Measurements from ENCODE around the gene ADAMTS2. TPM values are rescaled to one million over a fixed set of nuclear protein-coding genes. Genes with fewer than 3 reads are reported as not detected.

The ADAMTS2 gene
- total and polyA plus RNA-seq, 2 donors (not counting 3 experiments of a cell fraction or from before 2014, with no cell fraction given), result not detected

- Histone ChIP-seq H3K27me3 (ENCODE audit: control insufficient read depth in 2 of 2, insufficient read depth in 2 of 2, low read length in 2 of 2) (no peaks in the 10 kb centered on the region), H3K9me1 (replicated peaks; ENCODE audit: control insufficient read depth, extremely low read depth, insufficient read depth, low read length) (no peaks in the 10 kb centered on the region), H3K9ac (replicated peaks; ENCODE audit: extremely low read depth, insufficient read depth, low read length) (no peak overlapping the region), H4K20me1 (replicated peaks; ENCODE audit: control insufficient read depth, extremely low read depth, insufficient read depth, low read length) (no peaks in the 10 kb centered on the region), H3K79me2 (ENCODE audit: control insufficient read depth, insufficient read depth, low read length) (no peaks in the 10 kb centered on the region), H3K4me2 (ENCODE audit: insufficient read depth, low read length) (no peak overlapping the region), H3K4me1 (ENCODE audit: control insufficient read depth, extremely low read depth, insufficient read depth, low read length) (no peaks in the 10 kb centered on the region), H3K27ac (ENCODE audit: insufficient read depth, low read depth, low read length) (no peak overlapping the region), H3K4me3 (replicated peaks in 1 of 3; ENCODE audit: insufficient read depth in 1 of 3, low read depth in 1 of 3, low read length in 3 of 3) (no peak overlapping the region), H2AFZ (ENCODE audit: low read depth, low read length) (no peak overlapping the region), H3K36me3 (ENCODE audit: control insufficient read depth in 2 of 2, extremely low read depth in 1 of 2, insufficient read depth in 2 of 2, low read length in 2 of 2) (no peaks in the 10 kb centered on the region), H3K9me3 (replicated peaks; ENCODE audit: control insufficient read depth, insufficient read depth, low read length) (peaks cover 5% of the 10 kb centered on the region)
- BruUV-seq (replicated peaks), result no TSS peak
- ChIA-PET POLR2A (no interaction called here), CTCF (no interaction called here)
- TF ChIP-seq POLR2A (IDR thresholded peaks at IDR 0.05; ENCODE audit: low read depth, low read length) (no peak), MAX (IDR thresholded peaks at IDR 0.05; ENCODE audit: insufficient read depth, insufficient read length) (no peak), EZH2 (IDR thresholded peaks at IDR 0.05; ENCODE audit: borderline replicate concordance, low read depth, low read length, severe bottlenecking) (no peak), GATA2 (IDR thresholded peaks at IDR 0.05; ENCODE audit: insufficient read depth, insufficient read length, low read depth, low read length) (no peak), FOS (IDR thresholded peaks at IDR 0.05; ENCODE audit: borderline replicate concordance, insufficient read depth, low read length) (no peak), JUN (IDR thresholded peaks at IDR 0.05; ENCODE audit: borderline replicate concordance, insufficient read depth, insufficient read length, low read depth) (no peak), CTCF (IDR thresholded peaks at IDR 0.05; ENCODE audit: extremely low read depth in 1 of 2, insufficient read depth in 1 of 2, low read depth in 1 of 2, low read length in 2 of 2) (no peak), POLR2AphosphoS5 (IDR thresholded peaks at IDR 0.05; ENCODE audit: insufficient read depth, low read depth, low read length) (no peak), MYC (IDR thresholded peaks at IDR 0.05; ENCODE audit: low read depth, low read length) (no peak)
- intact Hi-C loops (cut with micrococcal nuclease) (no loop called here), dilution Hi-C loops (cut with MboI; ENCODE audit: extremely low pct_ligation_motif_present, low sequenced_read_pairs) (no loop called here)
- DNase-seq (ENCODE audit: low read depth, low spot score), result no peak
- FAIRE-seq, result no peak
These were observed 126.3 kb downstream of the ADAMTS2 start for GRCh38 chr5:179218943-179219330.
